ENCODE results near the gene LIPC. TPM values are rescaled to one million over a fixed set of nuclear protein-coding genes. Genes with fewer than 3 reads are reported as not detected.

LIPC gene
- total and polyA plus RNA-seq, 7 donors = 0.01 TPM; not detected in 6

GRCh38 chr15:58386641-58387040 lies 45.1 kb upstream of the LIPC start:
- 81 to 85% (median 83%) methylated on average over 3 of the region's 3 CpGs for WGBS, 3 donors
- no peaks in the 10 kb centered on the region for H3K4me1 ChIP-seq
- intact Hi-C loops (cut with DNase I) = no loop called here

GRCh38 chr15:58387130-58387529 lies 44.7 kb upstream of the LIPC start:
- WGBS, 3 donors = 46 to 60% (median 51%) methylated on average over 2 of the region's 2 CpGs
- intact Hi-C loops (cut with DNase I) = no loop called here

More at GRCh38 chr15:58386641-58387040, 45.1 kb upstream of the LIPC start:
- DNase-seq = no peak
- Histone ChIP-seq H3K27ac (no peak overlapping the region), H3K27me3 (ENCODE audit: insufficient read depth in 3 of 3, low read length in 2 of 3) (no peaks in the 10 kb centered on the region), H3K36me3 (ENCODE audit: insufficient read depth in 1 of 2, low read depth in 1 of 2) (no peaks in the 10 kb centered on the region), H3K4me3 (no peak overlapping the region), H3K9me3 (no peaks in the 10 kb centered on the region)
- TF ChIP-seq CTCF (IDR thresholded peaks at IDR 0.05) = no peak
- no peak for ATAC-seq

GRCh38 chr15:58388211-58388610 lies 43.6 kb upstream of the LIPC start:
- no peak for ATAC-seq
- no peak for TF ChIP-seq CTCF (IDR thresholded peaks at IDR 0.05)
- Histone ChIP-seq H3K4me3 (no peak overlapping the region), H3K4me1 (no peaks in the 10 kb centered on the region), H3K36me3 (ENCODE audit: insufficient read depth in 1 of 2, low read depth in 1 of 2) (no peaks in the 10 kb centered on the region), H3K27me3 (ENCODE audit: insufficient read depth in 3 of 3, low read length in 2 of 3) (no peaks in the 10 kb centered on the region), H3K9me3 (no peaks in the 10 kb centered on the region), H3K27ac (no peak overlapping the region)
- 97 to 98% (median 98%) methylated on average over 7 of the region's 7 CpGs for WGBS, 3 donors
- intact Hi-C loops (cut with DNase I) = no loop called here
- no peak for DNase-seq

More at GRCh38 chr15:58387130-58387529, 44.7 kb upstream of the LIPC start:
- DNase-seq = no peak
- Histone ChIP-seq H3K4me1 (no peaks in the 10 kb centered on the region), H3K36me3 (ENCODE audit: insufficient read depth in 1 of 2, low read depth in 1 of 2) (no peaks in the 10 kb centered on the region), H3K27me3 (ENCODE audit: insufficient read depth in 3 of 3, low read length in 2 of 3) (no peaks in the 10 kb centered on the region), H3K9me3 (no peaks in the 10 kb centered on the region), H3K27ac (no peak overlapping the region), H3K4me3 (no peak overlapping the region)
- TF ChIP-seq CTCF (IDR thresholded peaks at IDR 0.05) = no peak
- ATAC-seq = no peak

GRCh38 chr15:58390118-58390517 lies 41.7 kb upstream of the LIPC start:
- Histone ChIP-seq H3K27me3 (ENCODE audit: insufficient read depth in 3 of 3, low read length in 2 of 3) (peaks cover 0 to 1% (median 0%) of the 10 kb centered on the region in 3 donors), H3K4me3 (no peak overlapping the region), H3K9me3 (no peaks in the 10 kb centered on the region), H3K27ac (no peak overlapping the region), H3K4me1 (no peaks in the 10 kb centered on the region), H3K36me3 (ENCODE audit: insufficient read depth in 1 of 2, low read depth in 1 of 2) (no peaks in the 10 kb centered on the region)
- 87 to 95% (median 88%) methylated on average over 3 of the region's 3 CpGs for WGBS, 3 donors
- DNase-seq = no peak
- ATAC-seq = no peak
- TF ChIP-seq CTCF (IDR thresholded peaks at IDR 0.05) = no peak
- intact Hi-C loops (cut with DNase I) = loop anchor here in 1 of 2 donors (5.0 kb wide), 1 partner anchor 33 kb away; no protein-coding TSS in a partner anchor

GRCh38 chr15:58390655-58391054 lies 41.1 kb upstream of the LIPC start:
- H3K27me3 ChIP-seq (ENCODE audit: insufficient read depth in 3 of 3, low read length in 2 of 3) = peaks cover 0 to 1% (median 0%) of the 10 kb centered on the region in 3 donors
- no peaks in the 10 kb centered on the region for H3K9me3 ChIP-seq
- 74 to 84% (median 78%) methylated on average over 5 of the region's 5 CpGs for WGBS, 3 donors
- intact Hi-C loops (cut with DNase I) = loop anchor here in 1 of 2 donors (5.0 kb wide), 1 partner anchor 33 kb away; no protein-coding TSS in a partner anchor
- no peak overlapping the region for H3K4me3 ChIP-seq
- no peak overlapping the region for H3K27ac ChIP-seq
- DNase-seq (no peak), ATAC-seq (no peak)
- H3K36me3 ChIP-seq (ENCODE audit: insufficient read depth in 1 of 2, low read depth in 1 of 2) = no peaks in the 10 kb centered on the region
- no peaks in the 10 kb centered on the region for H3K4me1 ChIP-seq
- no peak for TF ChIP-seq CTCF (IDR thresholded peaks at IDR 0.05)
